Mesendoderm (in vitro differentiated cells): ENCODE measurements around the gene PAK1IP1. TPM values are rescaled to one million over a fixed set of nuclear protein-coding genes. Genes with fewer than 3 reads are reported as not detected.

Experiments used
- small RNA-seq: library from polyadenylated mRNA; stranded (forward); fragments of <200 nt; extraction: miRNeasy Mini kit (QIAGEN cat#:217004); gene quantifications from one replicate; pipeline ENCODE3, GENCODE V24; 2013; ENCODE audit not compliant: insufficient read depth

PAK1IP1 gene

Small RNAs within 50 kb of the gene (small RNA-seq; reads per million reads assigned to genes)
- gene RF00019 (not detected), gene RNA5SP203 (0.72 reads per million)
